Measurements from ENCODE around the gene ZNF653.

ZNF653 gene

DNA sequence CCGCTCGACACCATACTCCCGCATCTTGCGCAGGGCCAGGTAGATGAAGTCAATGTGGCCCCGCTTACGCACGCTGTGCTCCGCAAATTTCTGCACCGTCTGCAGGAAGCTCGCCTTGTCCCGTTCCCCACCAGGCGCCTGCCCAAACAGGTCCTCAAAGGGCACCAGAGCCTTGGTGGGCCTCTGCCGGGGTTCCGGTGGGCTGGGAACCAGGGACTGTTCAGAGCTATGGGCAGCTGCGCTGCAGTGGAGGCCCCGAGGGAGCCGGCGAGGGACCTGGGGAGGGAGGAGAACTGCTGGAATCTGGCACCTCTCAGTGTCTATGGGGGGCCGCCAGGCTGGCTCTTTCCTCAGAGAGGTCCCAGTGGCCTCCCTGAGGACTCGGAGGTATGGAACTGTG, 8.3 kb upstream of the ZNF653 start:
- DNase-seq = no peak

DNA sequence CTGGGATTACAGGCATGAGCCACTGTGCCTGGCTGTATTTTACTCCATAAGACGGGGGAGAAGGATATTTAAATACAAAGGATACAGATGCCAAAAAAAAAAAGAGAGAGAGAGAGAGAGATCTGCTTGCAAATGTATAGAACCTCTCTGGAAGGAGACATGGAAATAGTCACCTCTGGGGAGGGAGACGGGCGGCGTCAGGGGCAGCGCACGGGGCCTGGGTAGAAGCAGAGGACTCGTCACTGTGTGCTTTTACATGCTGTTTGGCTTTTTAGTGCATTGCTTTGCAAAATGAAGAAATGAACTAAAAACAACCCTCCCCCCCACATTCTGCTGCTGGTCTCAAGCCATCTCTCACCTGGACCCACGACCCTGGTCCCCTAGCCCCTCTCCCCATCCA, 4.8 kb upstream of the ZNF653 start:
- no peak for DNase-seq

DNA sequence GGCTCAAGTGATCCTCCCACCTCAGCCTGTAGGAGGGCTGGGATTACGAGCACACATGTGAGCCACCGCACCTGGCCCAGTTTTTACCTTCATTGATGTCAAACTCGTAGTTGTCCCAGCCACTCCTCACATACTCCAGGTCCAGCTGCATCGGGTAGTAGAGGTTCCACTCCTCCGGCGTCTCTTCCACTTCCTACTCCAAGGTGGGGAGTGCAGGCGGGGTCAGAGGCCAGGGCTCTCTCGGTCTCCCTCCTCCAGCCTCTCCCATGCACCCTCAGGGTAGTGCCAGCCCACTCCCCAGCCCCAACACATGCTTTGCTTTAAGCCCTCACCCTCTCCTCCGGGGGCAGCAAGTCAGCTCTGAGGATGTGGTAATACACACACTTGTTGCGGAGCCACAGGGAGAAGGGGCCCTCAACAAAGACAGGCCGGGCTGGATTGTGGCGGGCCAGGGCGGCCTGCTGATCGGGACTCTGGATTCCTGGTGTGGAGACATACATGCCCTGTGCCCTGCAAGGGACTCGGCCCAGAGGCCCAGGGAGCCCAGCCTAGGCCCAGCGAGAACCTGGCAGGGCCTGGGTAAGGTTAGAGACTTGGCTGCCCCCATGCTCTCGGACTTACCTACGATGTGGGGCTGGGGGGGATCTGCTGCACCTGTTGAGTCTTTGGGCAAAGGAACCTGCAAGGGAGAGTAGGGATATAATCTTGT, 1.9 kb upstream of the ZNF653 start:
- DNase-seq = no peak

DNA sequence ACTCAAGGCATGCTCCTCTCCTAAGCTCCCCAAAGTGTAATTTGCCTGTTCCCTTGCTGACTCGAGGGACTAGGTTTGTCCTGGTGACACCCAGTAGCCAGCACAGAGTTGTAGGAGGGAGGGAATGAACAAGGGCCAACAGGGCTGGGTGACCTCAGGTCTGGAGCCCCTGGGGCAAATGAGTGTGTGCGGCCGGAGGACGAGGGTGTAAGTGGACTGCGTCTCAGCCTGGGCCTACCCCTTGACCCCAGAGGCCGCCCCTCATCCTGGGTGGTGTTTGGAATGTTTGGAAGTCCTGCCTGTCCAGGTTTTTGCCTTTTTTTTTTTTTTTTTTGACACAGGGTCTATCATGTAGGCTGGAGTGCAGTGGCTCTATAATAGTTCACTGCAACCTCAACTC, 1.3 kb upstream of the ZNF653 start:
- no peak for DNase-seq

DNA sequence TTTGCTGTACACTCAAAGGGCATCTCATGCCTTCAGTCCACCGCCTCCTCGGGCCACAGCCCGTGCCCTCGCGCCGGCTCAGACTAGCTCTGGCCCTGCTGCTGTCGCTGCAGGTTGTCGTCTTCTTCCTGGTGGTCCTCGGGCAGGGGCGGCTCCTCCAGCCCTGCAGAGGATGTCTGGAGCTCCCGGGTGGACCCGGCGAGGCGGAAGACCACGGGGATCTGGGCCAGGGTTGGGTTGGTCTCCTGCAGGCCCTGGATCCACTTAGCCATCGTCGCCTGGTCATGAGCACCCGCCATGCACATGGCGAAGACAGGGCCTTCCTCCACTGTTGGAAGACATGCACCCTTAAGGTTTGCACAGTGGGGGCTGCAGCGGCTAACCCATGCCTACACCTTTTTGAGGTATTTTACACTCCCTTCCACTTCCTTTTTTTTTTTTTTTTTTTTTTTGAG, 489 bp upstream of the ZNF653 start:
- no peak for DNase-seq

DNA sequence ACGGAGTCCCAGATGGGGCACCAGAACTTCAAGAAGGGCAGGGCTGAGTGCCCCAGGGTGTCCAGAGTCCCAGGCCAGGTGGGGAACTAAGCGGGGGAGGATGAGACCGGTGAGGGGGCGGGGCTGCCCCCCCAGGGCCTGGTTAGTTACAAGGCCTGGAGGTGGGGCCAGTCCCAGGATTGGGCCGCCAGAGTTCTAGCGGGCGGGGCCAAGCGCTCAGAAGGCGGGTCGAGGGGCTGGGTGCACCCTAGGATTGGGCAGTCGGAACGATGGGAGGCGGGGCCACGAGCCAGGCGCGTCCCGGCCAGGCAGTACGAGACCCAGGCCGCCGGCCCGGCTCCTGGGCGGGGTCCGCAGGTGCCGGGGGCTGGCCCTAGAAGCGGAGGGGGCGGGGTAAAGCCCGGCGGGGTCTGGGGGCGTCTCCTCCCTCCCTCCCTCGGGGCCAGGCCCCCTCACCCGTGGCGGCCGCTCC, 571 bp downstream of the ZNF653 start:
- DNase-seq = peak; percentile 98

DNA sequence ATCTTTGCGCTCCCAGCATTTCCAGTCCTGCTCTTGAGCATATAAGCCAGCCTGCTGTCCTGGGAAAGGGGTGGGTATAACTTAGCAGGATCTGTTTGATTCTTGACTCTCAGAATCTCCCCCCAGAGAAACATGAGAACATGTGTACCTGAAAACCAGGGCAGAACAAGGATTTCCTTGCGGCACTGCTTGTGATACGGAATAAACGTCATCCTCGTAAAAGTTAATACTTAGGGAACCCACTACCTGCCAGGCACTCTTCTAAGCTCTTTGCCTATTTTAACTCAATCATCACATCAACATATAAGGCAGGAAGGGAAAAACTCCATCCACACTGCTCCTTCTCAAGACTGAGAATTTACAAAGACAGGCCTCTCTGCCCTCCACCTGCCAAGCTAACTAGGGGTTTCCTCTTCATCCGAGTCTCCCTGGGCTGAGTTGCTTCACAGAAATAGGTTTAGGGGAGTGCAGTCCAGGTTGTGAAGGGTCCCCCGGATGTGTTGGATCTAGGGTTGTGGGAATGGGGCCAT, 1.1 kb downstream of the ZNF653 start:
- no peak for DNase-seq

DNA sequence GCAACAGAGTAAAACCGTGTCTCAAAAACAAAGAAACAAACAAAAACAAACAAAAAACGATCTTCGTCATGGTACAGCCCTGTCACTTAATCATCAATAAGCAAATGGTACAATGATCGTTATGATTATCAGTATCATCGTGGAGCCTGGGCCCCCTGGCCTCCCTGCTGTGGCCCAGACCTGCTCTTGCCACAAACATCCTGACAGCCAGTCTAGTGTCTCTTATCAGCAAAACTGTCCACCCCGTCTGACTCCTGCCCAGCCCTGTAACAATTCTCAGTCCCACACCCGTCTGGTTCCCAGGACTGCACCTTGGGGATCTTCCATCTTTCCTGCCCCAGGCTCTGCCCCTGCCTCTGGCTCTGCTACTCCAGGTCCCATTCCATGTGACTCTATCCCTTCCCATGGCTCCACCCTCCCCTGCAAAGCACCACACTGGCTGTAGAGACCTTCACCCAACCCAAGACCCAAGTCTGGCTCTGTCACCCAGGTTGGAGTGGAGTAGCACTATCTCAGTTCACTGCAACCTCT, 5.7 kb downstream of the ZNF653 start:
- no peak for DNase-seq

DNA sequence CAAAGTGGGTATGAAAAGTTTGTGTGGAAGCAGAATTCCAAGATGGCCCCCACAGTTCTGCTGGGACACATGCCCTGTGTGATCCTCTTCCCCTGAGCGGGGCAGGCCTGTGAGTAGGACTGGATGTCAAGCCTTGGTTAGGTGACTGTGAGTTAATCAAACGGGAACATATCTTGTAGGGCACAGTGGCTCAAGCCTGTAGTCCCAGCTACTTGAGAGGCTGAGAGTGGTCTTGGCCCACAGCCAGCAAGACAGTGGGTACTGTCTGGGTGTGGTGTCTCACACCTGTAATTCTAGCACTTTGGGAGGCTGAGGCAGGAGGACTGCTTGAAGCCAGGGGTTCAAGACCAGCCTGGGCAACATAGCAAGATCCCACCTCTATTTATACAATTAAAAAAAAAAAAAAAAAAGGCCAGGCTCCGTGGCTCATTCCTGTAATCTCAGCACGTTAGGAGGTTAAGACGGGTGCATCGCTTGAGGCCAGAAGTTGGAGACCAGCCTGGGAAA, 6.4 kb downstream of the ZNF653 start:
- DNase-seq = no peak

DNA sequence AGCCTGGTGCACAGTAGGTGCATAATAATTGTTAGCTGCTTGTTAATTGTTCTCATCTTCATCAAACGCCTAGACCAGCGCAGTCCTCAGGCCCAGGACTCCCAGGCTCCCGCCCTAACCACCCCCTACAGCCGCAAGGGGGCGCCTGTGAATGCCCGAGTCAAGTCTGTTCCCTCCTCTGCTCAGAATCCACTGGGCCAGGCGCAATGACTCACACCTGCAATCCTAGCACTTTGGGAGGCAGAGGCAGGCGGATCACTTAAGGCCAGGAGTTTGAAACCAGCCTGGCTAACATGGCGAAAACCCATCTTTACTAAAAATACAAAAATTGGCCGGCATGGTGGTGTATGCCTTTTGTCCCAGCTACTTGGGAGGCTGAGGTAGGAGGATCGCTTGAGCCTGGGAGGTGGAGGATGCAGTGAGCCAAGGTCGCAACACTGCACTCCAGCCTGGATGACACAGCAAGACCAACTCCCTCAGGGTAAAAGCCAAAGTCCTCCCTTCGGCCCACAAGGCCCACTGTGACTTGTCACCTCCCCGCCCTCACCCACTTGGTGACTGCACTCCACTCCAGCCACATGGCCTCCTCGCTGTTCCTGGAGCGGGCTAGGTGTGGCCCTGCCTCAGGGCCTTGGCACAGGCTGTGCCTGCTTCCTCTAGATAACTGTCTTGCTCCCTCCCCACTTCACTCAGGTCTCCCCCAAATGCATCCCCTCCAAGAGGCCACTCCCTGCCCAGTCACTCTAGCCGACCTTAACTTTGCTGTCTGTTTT, 9.1 kb downstream of the ZNF653 start:
- peak; percentile 56 for DNase-seq

DNA sequence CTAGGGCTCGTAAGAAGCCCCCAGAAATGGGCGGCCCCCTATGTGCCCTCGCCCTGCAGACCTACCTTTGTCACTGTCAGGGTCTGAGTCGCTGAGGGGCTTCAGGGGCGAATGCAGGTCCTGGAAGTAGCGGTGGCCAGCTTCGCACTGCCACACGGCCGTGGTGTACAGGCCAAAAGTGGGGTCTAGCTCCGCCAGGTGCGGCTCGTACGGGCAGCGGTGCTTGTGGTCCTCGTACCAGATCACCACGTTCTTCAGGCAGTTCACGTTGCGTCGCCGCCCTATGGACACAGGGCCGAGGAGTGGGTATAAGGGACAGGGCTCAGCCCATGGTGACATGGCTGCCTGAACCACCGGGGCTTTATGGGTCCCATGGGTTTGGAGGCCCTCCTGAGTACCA, 9.8 kb downstream of the ZNF653 start:
- no peak for DNase-seq

DNA sequence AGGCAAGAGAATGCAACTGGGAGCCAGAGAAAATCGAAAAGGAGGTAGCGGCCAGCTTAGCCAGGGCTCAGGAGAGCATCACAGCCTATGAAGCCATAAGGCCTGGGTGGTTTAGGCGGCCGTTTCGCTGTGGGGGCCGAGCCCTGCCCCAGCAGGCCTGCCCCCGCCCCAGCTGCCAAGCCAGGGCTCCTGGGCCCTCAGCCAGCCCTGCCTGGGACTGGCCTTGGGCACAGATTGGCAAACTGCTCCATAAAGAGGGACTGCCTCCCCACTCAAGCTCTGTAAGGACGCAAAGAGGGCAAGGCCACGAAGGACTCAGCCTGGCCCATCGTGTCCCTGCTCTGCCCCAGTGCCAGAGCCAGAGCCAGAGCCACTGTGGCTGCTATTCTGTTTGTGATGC, 10.2 kb downstream of the ZNF653 start:
- DNase-seq = no peak

DNA sequence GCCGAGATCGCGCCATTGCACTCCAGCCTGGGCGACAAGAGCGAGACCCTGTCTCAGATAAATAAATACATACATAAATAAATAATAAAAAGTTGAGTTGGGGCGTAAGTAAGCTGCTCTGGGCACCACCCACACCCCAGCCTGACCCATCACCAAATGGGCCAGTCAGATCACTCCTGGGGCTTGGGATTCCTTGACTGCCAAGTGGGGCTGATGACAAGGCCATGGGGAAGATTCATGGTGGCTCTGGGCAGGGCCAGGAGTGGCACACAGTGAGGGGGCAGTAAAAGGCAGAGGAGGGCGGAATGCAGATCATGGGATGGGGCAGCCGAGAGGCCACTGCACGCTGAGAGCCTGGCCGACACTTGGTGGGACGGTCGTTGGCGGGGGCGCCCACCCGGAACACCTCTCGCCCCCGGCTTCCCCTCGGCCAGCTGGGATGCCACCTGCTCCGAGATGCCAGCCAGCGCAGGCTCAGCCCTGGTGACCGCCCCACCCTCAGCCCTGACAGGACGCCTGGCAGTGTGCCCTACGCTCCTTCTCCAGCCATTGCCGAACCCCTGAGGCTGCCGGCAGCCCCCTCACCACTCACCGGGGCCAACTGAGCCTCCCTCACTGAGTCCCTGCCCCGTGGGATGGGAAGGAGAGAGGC, 10.9 kb downstream of the ZNF653 start:
- no peak for DNase-seq

DNA sequence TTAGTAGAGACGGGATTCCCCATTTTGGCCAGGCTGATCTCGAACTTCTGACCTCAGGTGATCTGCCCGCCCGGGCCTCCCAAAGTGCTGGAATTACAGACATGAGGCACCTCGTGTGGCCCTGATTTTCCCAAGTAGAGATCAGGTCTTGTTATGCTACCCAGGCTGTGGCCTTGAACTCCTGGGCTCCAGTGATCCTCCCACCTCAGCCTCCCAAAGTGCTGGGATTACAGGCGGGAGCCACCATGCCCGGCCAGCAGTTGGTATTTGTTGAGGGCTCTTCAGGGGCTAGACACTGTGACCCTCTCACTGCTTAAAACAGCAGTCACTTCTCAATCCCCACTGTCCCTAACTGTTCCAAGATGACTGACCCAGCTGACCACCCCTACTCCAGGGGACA, 16.3 kb downstream of the ZNF653 start:
- no peak for DNase-seq

DNA sequence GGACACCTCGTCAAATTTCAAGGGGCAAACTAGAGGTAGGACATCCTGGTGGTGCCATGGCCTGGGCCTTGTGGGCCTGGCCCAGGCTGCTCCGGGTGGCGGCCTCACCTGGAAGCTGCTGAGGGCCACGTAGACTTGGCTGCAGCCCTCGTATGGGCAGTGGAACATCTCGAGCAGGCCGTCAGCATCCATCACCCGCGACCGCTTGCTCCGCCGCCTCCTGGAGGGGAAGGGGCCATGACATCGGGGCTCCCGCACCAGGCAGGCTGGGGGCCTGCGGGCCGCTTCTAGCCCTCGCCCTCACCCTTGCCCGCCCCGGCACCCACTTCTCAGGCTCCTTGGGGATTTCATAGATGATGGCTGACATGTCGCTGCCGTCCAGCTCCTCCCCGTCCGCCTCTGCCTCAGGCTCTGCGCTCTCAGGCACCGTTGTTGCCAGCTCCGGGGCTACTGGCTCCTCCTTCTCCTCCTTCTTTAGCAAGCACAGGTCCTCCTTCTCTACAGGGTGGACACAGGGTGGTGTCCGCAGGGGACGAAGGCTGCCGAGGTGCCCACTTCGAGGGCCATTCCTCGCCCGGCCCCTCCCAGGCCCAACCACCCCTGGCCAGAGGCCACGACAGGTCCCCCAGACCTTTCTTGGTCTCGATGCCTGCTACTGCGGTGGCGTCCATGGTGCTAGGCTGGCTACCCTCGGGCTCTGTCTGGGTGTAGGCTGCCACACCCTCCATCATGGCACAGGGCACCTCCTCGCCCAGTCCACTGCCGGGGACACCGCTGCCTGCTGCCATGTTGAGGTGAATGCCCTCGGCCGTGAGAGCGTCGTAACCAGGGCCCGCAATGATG, 18.8 kb downstream of the ZNF653 start:
- no peak for DNase-seq

DNA sequence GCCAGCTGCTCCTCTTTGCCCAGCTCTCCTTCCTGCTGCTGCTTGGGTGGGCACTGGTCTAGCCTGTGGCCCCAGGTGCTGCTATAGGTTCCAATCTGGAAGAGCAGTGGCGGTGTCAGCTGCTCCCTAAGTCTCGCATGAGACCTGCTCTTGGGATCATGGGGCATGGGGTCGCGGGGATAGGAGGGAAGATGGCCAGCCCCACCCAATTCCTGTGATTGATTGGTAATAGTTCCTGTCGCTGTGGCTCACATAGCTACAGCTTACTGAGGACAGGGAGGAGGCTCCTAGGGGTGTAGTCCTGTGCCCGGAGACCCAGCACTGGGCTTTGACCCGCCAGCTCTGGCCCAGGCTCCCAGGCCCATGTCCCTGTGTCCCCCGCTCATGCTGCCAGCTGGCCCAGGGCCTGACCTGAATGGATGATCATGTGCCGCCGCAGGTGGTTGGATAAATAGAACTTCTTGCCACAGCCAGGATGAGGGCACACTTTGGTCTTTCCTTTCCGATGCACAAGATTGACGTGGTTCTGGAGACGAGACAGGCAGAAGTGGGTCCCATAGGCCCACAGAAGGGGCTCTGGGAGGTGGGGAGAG, 20.3 kb downstream of the ZNF653 start:
- no peak for DNase-seq

DNA sequence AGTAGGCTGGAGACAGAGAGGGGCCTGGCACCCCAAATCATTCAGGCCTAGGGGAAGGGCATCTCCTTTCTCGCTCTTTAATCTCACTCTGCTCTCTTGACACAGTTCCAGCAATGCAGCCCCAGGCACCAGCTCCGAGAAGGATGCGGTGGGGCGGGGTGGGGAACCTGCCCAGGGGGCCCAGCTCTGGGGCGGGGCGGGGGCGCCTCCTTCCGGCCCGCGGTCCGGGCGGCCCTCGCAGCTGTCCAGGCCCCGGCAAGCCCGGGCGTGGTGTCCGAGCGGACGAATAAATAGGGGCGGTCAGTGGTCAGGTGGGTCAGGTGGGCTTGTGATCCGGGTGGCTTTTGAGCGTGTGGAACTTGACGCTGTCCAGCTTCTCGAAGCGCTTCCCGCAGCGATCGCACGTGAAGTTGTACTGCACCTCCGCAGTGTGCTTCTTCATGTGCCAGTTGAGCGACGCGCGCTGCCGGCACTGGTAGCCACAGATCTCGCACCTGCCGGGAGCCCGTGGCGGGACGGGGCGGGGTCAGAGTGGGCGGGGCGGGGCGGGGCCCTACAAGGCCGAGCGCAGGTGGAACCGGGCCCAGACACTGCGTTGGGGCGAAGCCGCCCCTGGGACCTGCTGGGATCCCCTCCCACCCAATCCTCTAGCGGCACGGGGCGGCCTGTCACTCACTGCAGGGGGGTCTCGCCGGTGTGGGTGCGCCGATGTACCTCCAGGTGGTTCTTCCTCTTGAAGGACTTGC, 22.1 kb downstream of the ZNF653 start:
- no peak for DNase-seq

DNA sequence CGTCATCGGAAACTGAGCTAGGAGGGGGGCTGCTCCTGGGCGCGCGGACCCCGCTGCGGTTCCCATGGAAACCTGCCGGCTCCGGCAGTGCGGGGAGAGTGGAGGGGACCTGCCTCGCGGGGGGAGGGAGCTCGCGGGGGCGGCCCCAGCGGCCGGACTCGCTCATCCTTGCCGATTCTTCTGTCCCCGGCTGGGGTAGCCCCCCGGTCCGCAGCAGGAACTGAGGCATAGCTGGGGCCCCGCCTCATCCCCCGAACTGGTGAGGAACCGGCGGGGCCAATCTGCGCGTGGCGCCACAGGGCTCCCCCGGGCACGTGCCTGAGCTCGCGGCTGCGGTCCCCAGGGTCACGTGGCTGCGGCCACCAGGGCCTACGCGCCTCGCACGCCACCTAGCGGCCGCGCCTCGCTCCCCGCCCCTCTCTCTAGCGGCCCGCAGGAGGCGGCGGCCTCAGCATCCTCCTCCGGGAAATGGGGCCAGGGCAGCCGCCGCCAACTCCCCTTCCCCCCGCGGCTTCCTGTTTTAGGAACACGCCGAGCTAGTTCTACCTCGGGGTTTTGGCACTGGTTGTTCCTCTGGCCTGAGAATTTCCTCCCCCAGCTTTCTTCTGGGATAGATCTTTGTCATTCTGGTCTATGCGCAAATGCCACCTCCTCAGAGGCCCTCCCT, 23.1 kb downstream of the ZNF653 start:
- peak; percentile 85 for DNase-seq

DNA sequence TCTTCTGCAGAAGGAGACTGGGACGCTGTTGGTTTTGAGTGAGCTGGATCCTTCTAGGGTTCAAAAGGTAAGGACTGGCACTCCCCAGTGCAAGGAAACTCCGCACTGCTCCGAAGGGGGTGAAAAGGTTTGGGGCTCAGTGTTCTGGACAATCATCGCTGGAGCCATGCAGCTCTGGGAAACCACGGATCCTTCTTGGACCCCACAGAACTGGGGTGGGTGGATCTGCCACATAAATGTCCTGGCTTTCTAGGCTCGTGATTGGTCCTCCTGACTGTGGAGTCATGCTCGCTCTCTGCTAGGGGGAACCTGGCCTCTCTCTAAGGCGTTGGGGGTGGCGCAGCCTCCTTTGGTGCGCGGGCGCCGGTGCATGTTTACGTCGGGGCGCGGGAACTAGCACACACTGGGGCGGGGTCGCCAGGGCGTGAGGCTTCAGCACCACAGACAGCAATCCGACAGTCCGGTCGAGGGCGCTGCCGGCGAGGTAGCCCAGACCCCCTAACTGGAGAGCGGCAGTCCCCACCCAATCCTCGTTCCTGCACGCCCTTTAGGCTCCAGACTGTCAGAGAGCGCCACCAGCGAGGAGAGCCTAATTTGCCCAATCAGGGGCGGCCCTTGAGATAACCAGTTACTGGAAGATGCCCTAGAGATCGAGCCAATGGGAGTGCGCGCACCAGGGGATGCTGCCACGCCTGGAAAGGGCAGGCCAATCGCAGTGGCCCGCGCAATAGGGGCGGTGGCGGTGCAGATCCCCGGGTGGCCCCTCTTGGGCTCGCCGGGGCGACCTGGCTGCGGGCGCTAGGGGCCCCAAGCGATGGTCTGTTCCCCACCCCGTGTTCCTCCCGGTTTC, 23.9 kb downstream of the ZNF653 start:
- peak; percentile 66 for DNase-seq
